ENCODE results near the gene ZNF740.
"Not testable (repeated sequence)": the region's sequence is repeated elsewhere in the genome, so short reads cannot be mapped to it uniquely, and the experiment has no call there.

The ZNF740 gene

GRCh38 chr12:53194973-53195372, 14.5 kb downstream of the ZNF740 start:
- DNase-seq (ENCODE audit: low read depth): no peak

GRCh38 chr12:53195516-53196420, 15.2 kb downstream of the ZNF740 start:
- DNase-seq (ENCODE audit: low read depth): no peak

- no peak for DNase-seq (ENCODE audit: low read depth)
Measured at GRCh38 chr12:53196486-53196885, 16.0 kb downstream of the ZNF740 start.

DNA sequence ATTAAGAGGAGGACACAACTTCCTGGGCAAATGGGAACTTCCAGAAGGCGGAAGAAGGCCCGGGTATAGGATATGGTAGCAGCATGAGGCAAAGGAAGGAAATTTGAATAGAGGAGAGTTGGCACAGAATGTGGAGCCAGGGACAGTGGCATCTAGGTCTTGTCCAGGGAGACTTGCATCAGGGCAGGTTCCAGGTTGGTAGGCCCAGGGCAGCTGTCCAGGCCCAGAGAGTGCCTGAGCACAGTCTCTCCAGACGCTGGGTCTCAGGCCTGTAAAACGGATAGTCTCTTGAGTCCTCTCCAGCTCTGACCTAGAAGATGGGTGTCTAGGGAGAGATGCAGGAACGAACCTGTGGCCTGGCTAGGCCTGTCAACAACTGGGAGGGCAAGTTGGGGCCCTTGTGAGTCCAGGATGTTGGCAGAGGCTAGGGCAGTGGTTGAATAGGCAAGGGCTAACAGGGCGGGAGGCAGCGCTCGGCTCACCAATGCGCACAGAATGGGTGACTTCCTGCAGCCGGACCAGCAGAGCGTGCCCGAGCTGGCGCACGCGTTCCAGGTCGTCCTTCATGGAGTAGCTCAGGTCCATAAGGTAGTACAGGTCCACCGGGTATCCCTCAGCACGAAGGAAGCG, 16.6 kb downstream of the ZNF740 start:
- no peak for DNase-seq (ENCODE audit: low read depth)

GRCh38 chr12:53198486-53199110, 18.1 kb downstream of the ZNF740 start:
- no peak for DNase-seq (ENCODE audit: low read depth)

DNA sequence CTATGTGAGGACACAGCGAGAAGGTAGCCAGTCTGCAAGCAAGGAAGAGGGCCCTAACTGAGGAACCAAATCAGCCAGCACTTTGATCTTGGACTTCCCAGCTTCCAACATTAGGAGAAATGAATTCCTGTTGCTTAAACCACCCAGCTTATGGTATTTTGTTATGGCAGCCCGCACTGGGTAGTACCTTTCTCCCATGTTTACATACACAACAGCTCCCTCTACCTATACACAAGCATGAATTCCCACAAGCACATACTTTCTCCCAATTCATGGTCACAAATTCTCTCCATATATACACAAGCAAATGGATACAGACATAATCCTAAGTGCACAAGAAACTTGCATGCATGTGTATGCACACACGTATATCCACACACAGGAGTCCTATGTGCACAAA, 19.2 kb downstream of the ZNF740 start:
- no peak for DNase-seq (ENCODE audit: low read depth)

DNA sequence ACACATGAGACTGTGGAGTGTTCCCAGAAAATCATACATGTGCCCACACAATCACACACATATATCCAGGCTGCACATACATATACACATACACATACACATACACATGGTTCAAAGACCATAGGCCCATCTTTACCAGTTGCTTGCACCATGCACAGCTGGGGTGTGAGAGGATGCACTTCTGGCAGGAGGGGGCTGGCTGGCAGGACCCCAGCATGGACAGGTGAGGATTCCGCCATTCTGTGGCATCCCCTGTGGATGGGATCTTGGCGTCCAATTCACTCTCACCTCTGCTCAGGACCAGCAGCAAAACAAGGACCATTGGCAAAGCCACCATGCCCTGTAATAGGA, 19.6 kb downstream of the ZNF740 start:
- DNase-seq (ENCODE audit: low read depth): no peak

- no peak for DNase-seq (ENCODE audit: low read depth)
Measured at GRCh38 chr12:53200458-53201176, 20.1 kb downstream of the ZNF740 start.

- DNase-seq (ENCODE audit: low read depth): no peak
Measured at GRCh38 chr12:53201177-53201541, 20.6 kb downstream of the ZNF740 start.

- no peak for DNase-seq (ENCODE audit: low read depth)
Measured at GRCh38 chr12:53201639-53202038, 21.1 kb downstream of the ZNF740 start.

GRCh38 chr12:53202316-53202715, 21.8 kb downstream of the ZNF740 start:
- not testable (repeated sequence) for DNase-seq (ENCODE audit: low read depth)

DNA sequence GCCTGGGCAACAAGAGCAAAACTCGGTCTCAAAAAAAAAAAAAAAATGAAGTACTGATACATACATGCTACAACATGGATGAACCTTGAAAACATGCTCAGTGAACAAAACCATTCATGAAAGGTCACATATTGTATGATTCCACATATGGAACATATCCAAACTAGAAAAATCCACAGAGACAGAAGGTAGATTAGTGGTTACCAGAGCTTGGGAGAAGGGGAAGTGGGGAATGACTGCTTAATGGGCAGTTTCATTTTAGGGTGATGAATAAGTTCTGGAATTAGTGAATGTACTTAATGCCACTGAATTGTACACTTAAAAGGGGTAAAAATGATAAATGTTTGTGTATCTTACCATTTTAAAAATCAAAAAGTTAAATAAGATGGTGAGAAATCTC, 23.8 kb downstream of the ZNF740 start:
- DNase-seq (ENCODE audit: low read depth): no peak

DNA sequence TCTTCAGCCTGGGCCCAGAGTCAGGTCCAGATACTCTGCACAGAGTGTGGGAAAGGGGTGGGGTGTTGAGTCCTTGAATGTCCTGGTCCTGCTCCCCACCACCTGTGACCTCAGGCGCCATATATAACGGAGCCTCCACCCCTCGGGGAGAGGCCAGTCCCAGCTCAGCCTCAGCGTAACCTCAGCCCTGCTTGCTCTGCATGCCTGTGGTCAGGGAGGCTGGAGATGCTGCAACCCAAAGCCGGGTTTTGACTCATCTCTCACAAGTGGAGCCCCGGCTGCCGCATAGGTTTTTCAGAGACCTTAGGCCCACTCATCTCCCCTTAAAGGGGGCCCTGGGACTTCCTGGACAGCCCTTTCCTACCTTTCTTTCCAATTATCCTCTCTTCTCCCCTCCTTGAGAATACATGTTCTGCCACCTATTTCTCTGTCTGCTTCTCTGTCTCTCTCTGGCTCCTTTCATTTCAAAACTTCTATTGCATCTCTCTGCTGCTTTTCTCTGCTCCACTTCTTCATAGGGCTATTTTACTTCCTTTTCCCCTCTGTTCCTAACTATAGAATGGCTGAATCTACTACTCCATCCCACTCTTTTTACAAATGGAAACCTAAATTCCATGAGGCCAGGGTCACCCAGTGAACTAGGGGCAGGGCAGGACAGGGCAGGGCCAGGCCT, 25.4 kb downstream of the ZNF740 start:
- peak; percentile 92 for DNase-seq (ENCODE audit: low read depth)

GRCh38 chr12:53207042-53207441, 26.5 kb downstream of the ZNF740 start, which contains the start of gene ITGB7:
TSS of gene ITGB7 (minus strand) at chr12:53207251. CDS start at chr12:53200443, 6,808 bp downstream.
- DNase-seq (ENCODE audit: low read depth): no peak

DNA sequence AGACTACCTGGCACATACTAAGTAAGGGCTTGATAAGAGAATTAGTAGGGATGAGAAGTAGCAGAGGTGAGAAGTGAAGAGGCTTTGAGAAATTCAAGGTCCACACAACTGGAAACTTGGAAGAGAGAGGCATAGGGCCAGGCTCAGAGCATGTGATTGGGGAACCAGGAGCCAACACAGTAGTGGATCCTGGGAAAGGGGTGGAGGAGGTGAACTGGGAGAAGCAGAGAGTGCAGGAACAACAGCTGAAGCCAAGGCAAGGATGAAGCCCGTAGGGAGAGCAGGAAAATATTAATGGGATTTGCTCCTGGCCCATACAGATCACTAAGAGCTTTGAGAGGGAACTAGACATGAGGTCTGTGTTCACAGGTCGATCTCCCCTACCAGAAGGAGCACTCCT, 27.9 kb downstream of the ZNF740 start:
- DNase-seq (ENCODE audit: low read depth): no peak

DNA sequence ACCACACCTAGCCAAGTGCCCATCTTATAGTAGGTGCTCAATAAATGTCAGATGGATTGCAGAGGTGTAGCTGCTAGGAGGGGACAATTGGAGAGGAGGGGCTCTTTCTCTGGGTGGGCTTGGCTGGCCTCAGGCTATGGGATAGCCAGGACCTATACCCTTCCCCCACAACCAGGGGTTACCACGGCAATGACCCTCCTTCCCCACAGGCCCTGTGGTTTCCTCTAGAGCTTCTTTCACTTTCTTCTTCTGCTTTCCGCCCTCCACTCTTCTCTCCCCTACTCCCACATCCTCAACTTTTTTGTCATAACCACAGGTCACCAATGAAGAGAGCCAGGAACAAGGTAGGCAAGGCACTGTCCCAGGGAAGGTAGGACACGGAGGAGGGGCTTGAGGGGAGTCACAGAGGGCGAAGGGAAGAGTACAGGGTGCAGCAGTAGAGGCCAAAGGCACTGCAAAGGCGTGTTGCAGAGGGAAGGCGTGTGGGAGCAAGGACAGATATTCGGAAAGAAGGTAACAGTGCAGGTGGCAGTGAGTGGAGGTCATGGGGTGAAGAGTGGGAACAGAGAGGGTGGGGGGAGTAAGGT, 28.4 kb downstream of the ZNF740 start:
- DNase-seq (ENCODE audit: low read depth): no peak

DNA sequence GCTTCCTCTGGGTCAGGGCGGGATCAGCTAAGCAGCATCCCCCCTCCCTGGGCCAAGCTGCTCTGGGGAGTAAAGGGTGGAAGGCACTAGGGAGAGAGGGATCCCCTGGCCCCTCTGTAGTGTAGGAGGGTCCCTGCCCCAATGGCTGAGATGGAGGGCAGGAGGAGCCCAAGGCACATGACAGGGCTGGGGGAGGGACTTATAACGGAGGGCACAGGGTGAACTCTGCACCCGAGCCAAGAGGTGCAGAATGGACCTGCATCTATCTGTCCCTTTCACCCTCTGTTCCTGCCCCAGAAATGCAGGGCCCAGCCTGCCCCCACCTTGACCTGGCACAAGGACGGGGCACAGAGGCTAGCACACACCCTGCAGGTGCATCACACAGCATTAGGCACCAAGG, 30.3 kb downstream of the ZNF740 start:
- DNase-seq (ENCODE audit: low read depth): no peak

GRCh38 chr12:53211476-53212381, 31.2 kb downstream of the ZNF740 start:
- DNase-seq (ENCODE audit: low read depth): peak; percentile 31

DNA sequence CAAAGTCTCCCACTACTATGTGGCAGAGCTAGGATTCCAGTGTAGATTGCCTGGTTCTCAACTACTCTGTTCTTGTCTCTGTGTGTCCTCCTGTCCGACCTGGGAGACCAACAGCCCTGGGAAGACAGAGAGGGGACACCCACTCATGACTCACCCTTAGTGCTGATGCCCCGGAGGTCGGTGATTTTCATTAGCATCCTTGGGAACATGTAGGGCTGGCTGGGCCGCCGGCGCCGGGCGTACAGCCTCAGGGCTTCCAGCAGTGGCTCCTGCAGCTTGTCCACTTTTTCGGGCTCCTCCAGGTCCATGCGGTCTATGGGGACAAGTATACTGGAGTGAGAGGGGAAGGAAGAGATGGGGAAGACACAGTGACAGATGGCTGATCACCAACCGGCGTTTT, 32.4 kb downstream of the ZNF740 start:
- peak; percentile 70 for DNase-seq (ENCODE audit: low read depth)

DNA sequence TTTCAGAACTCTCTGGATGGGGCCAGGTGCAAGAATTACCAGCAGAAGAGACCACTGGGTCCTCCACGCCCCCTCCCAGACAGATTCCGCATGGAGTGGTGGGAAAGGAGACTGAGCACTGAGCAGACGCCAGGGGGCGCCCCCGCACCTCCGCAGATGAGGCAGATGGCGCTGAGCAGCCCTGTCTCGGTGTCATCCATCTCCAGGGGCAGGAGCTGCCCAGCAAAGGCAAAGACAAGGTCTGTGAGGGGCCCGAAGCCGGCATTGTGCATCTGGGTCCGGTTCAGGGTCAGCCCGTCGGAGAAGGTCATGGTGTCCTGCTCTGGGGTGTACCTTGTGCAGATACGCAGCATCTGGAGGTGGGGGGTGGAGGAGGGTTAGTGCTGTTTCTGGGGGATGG, 32.8 kb downstream of the ZNF740 start:
- DNase-seq (ENCODE audit: low read depth): peak; percentile 82

All from ELR (cell line).